Common myeloid progenitor, CD34-positive (primary cell): ENCODE results near the gene NOX4.
"Not testable (repeated sequence)": the region's sequence is repeated elsewhere in the genome, so short reads cannot be mapped to it uniquely, and the experiment has no call there.

Experiments used
- CTCF ChIA-PET: fragments of 350-600 bp; sonication (Branson Sonifier 250); formaldehyde crosslinking; loops from one replicate; lab custom pipeline; 2021; ENCODE audit warnings: antibody characterized with exemption; lab: Charles Lee
- POLR2A ChIA-PET: fragments of 350-600 bp; sonication (Branson Sonifier 250); formaldehyde crosslinking; loops from one replicate; lab custom pipeline; 2021; ENCODE audit warnings: antibody characterized with exemption; lab: Charles Lee
- DNase-seq, 3 donors: peaks; one replicate each; pipeline versions ENCODE4 v3.0.0 to v3.0.0-alpha.2; 2013
- H3K27ac ChIP-seq, 2 experiments: 1 replicate in 1 of 2; 2 replicates in 1 of 2; pipeline ENCODE4 v1.7.0; 2013; ENCODE audit warnings: inconsistent platforms in 2 of 2, low read length in 2 of 2, mild to moderate bottlenecking in 2 of 2, low read depth in 1 of 2, moderate library complexity in 1 of 2; ENCODE audit not compliant: severe bottlenecking in 2 of 2, insufficient read depth in 1 of 2, poor library complexity in 1 of 2
- H3K27me3 ChIP-seq, 5 experiments: replicated peaks in 2 of 5; 1 replicate in 3 of 5; 2 replicates in 2 of 5; pipeline versions ENCODE4 v1.6.1 to v1.7.0; 2013; ENCODE audit warnings: low read length in 4 of 5, mild to moderate bottlenecking in 2 of 5, moderate library complexity in 2 of 5, inconsistent platforms in 1 of 5; ENCODE audit not compliant: insufficient read depth in 5 of 5, control insufficient read depth in 4 of 5
- H3K36me3 ChIP-seq, 4 experiments: 1 replicate in 2 of 4; 2 replicates in 2 of 4; pipeline versions ENCODE4 v1.6.1 to v1.7.0; 2013; ENCODE audit warnings: low read length in 3 of 4, control low read depth in 1 of 4, mild to moderate bottlenecking in 1 of 4; ENCODE audit not compliant: control insufficient read depth in 4 of 4, insufficient read depth in 4 of 4
- H3K4me1 ChIP-seq, 4 experiments: 1 replicate in 3 of 4; 2 replicates in 1 of 4; pipeline versions ENCODE4 v1.6.1 to v1.7.1; 2013; ENCODE audit warnings: low read length in 3 of 4, mild to moderate bottlenecking in 3 of 4, control low read depth in 1 of 4, inconsistent platforms in 1 of 4, moderate library complexity in 1 of 4; ENCODE audit not compliant: control insufficient read depth in 4 of 4, insufficient read depth in 4 of 4; ENCODE audit errors: control extremely low read depth in 1 of 4
- H3K4me3 ChIP-seq, 7 experiments: 1 replicate in 4 of 7; 2 replicates in 3 of 7; pipeline versions ENCODE4 v1.5.1 to v1.7.0; 2013; ENCODE audit warnings: mild to moderate bottlenecking in 7 of 7, low read length in 6 of 7, moderate library complexity in 6 of 7, inconsistent platforms in 2 of 7, low read depth in 2 of 7, control low read depth in 1 of 7; ENCODE audit not compliant: insufficient read depth in 4 of 7, control insufficient read depth in 1 of 7; ENCODE audit errors: extremely low read depth in 1 of 7
- H3K9me3 ChIP-seq, 5 experiments: 1 replicate in 4 of 5; 2 replicates in 1 of 5; pipeline versions ENCODE4 v1.6.1 to v1.7.1; 2013; ENCODE audit warnings: low read length in 4 of 5, mild to moderate bottlenecking in 2 of 5, inconsistent platforms in 1 of 5, low read depth in 1 of 5, moderate library complexity in 1 of 5; ENCODE audit not compliant: control insufficient read depth in 4 of 5, insufficient read depth in 2 of 5; ENCODE audit errors: control extremely low read depth in 1 of 5
- WGBS: methylation state at CpG from one replicate; pipeline ENCODE4 v1.1.5; 2013; ENCODE audit not compliant: insufficient coverage; 5-methylcytosine and 5-hydroxymethylcytosine counted together

Gene NOX4

DNA sequence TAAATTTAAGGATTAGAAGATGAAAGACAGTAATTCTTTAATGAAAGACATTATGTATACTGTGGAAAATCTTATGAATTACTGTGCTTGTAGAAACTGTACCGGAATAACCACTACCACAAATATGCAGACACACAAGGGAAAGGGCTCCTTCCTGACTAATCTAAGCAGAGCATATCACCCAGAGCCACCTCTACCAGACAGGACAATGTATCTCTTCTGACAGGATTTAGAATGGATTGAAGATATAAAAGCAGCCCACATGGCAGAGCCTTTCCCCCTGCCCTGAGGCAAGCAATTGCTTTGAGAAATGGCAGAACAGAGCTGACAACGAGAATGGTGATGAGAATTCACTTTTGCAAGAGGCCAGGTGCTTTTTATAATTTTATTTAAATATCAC, 144.1 kb downstream of the NOX4 start:
- no peak overlapping the region for H3K27ac ChIP-seq
- H3K4me1 ChIP-seq, result no peaks in the 10 kb centered on the region
- POLR2A ChIA-PET, result no interaction called here
- no CpG with 5 or more reads among the region's 2 CpGs for WGBS
- H3K4me3 ChIP-seq, result no peak overlapping the region
- DNase-seq, result no peak
- no peaks in the 10 kb centered on the region for H3K9me3 ChIP-seq
- H3K27me3 ChIP-seq, result no peaks in the 10 kb centered on the region
- H3K36me3 ChIP-seq, result no peaks in the 10 kb centered on the region
- CTCF ChIA-PET, result no interaction called here

DNA sequence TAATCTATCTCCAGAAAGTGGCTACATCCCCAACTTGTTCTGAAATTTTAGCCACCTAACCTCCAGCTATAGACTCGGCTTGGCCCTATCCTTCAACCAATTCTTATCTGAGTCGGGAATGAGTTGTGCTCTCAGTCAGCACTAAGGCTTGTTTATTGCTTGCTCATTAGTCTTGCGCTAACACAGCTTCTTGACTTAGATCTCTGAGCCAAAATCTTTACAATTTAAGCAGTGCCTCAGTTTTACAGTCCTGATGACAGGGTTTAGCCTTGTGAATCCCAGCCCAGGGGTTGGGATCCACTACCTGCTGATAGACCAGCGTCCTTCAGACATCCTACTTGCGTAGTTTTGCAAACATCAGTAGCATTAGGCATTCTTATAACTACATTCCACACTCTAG, 144.6 kb downstream of the NOX4 start:
- POLR2A ChIA-PET, result no interaction called here
- no peaks in the 10 kb centered on the region for H3K27me3 ChIP-seq
- 96% methylated on average over 3 of the region's 5 CpGs for WGBS
- no peaks in the 10 kb centered on the region for H3K9me3 ChIP-seq
- CTCF ChIA-PET, result no interaction called here
- H3K4me1 ChIP-seq, result no peaks in the 10 kb centered on the region
- no peak overlapping the region for H3K4me3 ChIP-seq
- no peak overlapping the region for H3K27ac ChIP-seq
- no peaks in the 10 kb centered on the region for H3K36me3 ChIP-seq
- DNase-seq, result no peak

GRCh38 chr11:89342880-89343572, 148.1 kb downstream of the NOX4 start:
- H3K27me3 ChIP-seq, H3K27ac ChIP-seq, H3K36me3 ChIP-seq, CTCF ChIA-PET, H3K9me3 ChIP-seq, H3K4me3 ChIP-seq, POLR2A ChIA-PET, DNase-seq, H3K4me1 ChIP-seq: not testable (repeated sequence)
- WGBS, result no CpG with 5 or more reads among the region's 3 CpGs

DNA sequence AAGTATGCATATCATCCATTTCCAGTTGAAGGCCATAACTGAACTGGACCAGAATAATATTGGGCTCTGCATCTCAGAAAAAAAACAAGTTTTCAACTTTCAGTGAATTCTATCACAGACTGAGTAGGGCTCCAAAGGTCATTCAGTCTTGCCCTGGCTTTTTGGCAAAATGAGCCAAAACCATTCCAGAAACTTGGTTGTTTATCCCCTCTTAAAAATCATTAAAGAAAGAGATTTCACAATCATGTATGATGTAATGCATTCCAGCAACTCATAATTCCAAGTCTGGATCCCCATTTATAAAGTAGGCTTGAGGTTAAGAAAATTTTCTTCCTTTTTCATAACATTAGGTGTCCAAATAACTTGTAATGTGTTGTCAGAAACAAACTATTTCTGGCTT, 150.7 kb downstream of the NOX4 start:
- H3K27ac ChIP-seq, H3K4me3 ChIP-seq, H3K9me3 ChIP-seq, POLR2A ChIA-PET, H3K36me3 ChIP-seq, H3K27me3 ChIP-seq, CTCF ChIA-PET, DNase-seq, H3K4me1 ChIP-seq: not testable (repeated sequence)

DNA sequence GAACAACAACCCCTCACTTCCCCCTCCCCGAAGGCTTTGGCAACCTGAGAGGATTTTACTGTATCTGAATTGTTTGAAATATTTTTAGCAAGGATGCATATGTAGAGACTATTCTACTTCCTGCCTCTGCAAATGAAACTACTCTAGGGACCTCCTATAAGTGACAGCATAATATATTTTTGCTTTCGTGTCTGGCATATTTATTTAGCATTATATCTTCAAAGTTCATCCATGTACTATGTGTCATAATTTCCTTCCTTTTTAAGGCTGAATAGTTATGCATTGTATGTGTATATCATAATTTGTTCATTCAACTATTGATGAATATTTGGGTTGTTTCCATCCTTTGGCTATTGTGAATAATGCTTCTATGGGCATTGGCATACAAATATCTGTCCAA, 153.1 kb downstream of the NOX4 start:
- H3K4me1 ChIP-seq, DNase-seq, H3K9me3 ChIP-seq, H3K36me3 ChIP-seq, CTCF ChIA-PET, POLR2A ChIA-PET, H3K27ac ChIP-seq, H3K4me3 ChIP-seq, H3K27me3 ChIP-seq: not testable (repeated sequence)
- no CpG with 5 or more reads among the region's 2 CpGs for WGBS

DNA sequence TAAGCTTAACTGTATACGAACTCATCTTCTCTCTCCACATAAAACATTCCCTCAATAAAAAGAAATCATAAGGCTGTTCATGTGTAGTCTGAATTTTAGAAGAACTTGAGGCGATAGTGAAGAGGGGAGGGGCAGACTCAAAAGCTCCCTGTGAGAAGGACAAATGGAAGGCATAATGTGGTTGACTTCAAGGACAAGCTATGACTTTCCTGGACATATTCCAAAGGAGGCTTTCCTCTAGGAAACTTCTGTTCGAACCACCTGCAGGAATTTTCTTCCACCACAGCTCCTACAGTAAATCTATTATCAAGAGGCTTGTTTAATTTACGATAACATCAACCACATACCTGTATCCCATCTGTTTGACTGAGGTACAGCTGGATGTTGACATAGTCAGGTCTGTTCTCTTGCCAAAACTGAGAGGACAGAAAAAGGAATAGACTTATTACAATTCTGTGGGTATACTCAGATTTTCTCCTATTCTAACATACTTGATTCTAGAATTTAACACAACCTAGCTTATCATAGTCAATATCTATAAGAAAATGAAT, 154.0 kb downstream of the NOX4 start:
- DNase-seq, H3K9me3 ChIP-seq, POLR2A ChIA-PET, H3K36me3 ChIP-seq, CTCF ChIA-PET, H3K27ac ChIP-seq, H3K4me1 ChIP-seq, H3K27me3 ChIP-seq, H3K4me3 ChIP-seq: not testable (repeated sequence)
- WGBS, result 70% methylated on average over 2 of the region's 4 CpGs

DNA sequence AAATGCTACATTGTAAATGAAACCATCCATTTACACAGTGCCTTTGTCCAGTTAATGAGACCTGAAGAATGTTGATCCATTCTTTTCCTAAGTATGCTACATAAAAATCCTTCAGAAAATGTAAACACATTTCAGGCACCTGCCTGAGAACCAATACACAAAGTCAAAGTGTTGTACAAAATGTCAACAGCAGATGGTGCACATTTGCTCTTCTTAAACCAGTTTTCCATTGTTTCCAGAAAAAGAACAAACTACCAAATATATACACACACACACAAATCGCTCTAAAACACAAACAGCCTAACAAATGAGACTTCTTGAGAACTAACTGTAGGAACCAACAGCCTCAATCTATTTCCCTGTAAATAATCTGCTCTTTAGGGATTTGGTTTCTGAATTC, 157.5 kb downstream of the NOX4 start:
- DNase-seq, result peak in 2 of 3 donors; percentile 3 to 6
- POLR2A ChIA-PET, CTCF ChIA-PET: not testable (repeated sequence)

More for the DNA sequence above, 157.5 kb downstream of the NOX4 start:
- not testable (repeated sequence) for H3K27me3 ChIP-seq, H3K9me3 ChIP-seq, H3K4me3 ChIP-seq, H3K27ac ChIP-seq, H3K36me3 ChIP-seq, H3K4me1 ChIP-seq
- 71% methylated on average over 1 of the region's 1 CpG for WGBS
